K562 (cell line): ENCODE results near the gene ERCC1. TPM values are rescaled to one million over a fixed set of nuclear protein-coding genes. Genes with fewer than 3 reads are reported as not detected.

Experiments
- ARHGAP35 ChIP-seq: fragments of 450-650 bp; IDR thresholded peaks from 2 replicates; pipeline ENCODE4 v1.6.1; 2018; ENCODE audit not compliant: partially characterized antibody
- ATF3 ChIP-seq, 2 experiments: fragments of 450-650 bp in 1 of 2; sonication (generic) in 1 of 2; formaldehyde crosslinking in 1 of 2; IDR thresholded peaks in 1 of 2; conservative IDR thresholded peaks in 1 of 2; 2 replicates each; pipeline versions ENCODE4 v1.6.1 to v1.8.1; 2016 to 2023; ENCODE audit warnings: mild to moderate bottlenecking in 2 of 2, moderate library complexity in 2 of 2, inconsistent platforms in 1 of 2, missing genetic modification reagents in 1 of 2
- CREB1 ChIP-seq, 2 experiments: sonication (generic) in 1 of 2; formaldehyde crosslinking in 1 of 2; IDR thresholded peaks; 2 replicates each; pipeline versions ENCODE4 v1.6.1 to v1.8.0; 2012 to 2022; ENCODE audit warnings: inconsistent platforms in 1 of 2, mild to moderate bottlenecking in 1 of 2, missing genetic modification reagents in 1 of 2, moderate library complexity in 1 of 2
- CTBP1 ChIP-seq: fragments of 450-650 bp; IDR thresholded peaks from 2 replicates; pipeline ENCODE4 v1.6.1; 2016; ENCODE audit warnings: borderline replicate concordance
- DACH1 ChIP-seq: fragments of 450-650 bp; IDR thresholded peaks from 2 replicates; pipeline ENCODE4 v1.6.1; 2018; ENCODE audit not compliant: partially characterized antibody
- MAFG ChIP-seq: fragments of 450-650 bp; conservative IDR thresholded peaks from 2 replicates; pipeline ENCODE4 v1.6.1; 2016; ENCODE audit warnings: missing genetic modification characterization, missing compliant biosample characterization
- MTA1 ChIP-seq: fragments of 450-650 bp; IDR thresholded peaks from 2 replicates; pipeline ENCODE4 v1.6.1; 2017; ENCODE audit warnings: borderline replicate concordance
- NFE2L1 ChIP-seq: fragments of 450-650 bp; IDR thresholded peaks from 2 replicates; pipeline ENCODE4 v1.6.1; 2016; ENCODE audit warnings: missing genetic modification characterization, low read depth, mild to moderate bottlenecking, missing compliant biosample characterization, moderate library complexity, borderline replicate concordance
- PHB ChIP-seq: fragments of 250-450 bp; sonication (Bioruptor Pico); IDR thresholded peaks from 2 replicates; pipeline ENCODE4 v1.5.0; 2021
- POLR2A ChIP-seq: fragments of 450-650 bp; conservative IDR thresholded peaks from 2 replicates; pipeline ENCODE4 v1.6.1; 2016
- RBFOX2 ChIP-seq: fragments of 200-400 bp; formaldehyde crosslinking; IDR thresholded peaks from 2 replicates; pipeline ENCODE4 v1.6.1; 2017; ENCODE audit warnings: low read depth, mild to moderate bottlenecking, low read length, moderate library complexity
- SPI1 ChIP-seq: IDR thresholded peaks from 2 replicates; pipeline ENCODE4 v1.6.1; 2011; ENCODE audit warnings: low read depth, low read length, control low read depth, borderline replicate concordance
- TBL1XR1 ChIP-seq, 2 experiments: IDR thresholded peaks; 2 replicates each; pipeline ENCODE4 v1.6.1; 2012; ENCODE audit warnings: improper control_type of control experiment in 2 of 2, low read length in 2 of 2, mild to moderate bottlenecking in 1 of 2
- THRAP3 ChIP-seq: fragments of 450-650 bp; IDR thresholded peaks from 2 replicates; pipeline ENCODE4 v1.6.1; 2016; ENCODE audit warnings: mild to moderate bottlenecking, inconsistent platforms, borderline replicate concordance
- USF1 ChIP-seq: sonication (generic); formaldehyde crosslinking; IDR thresholded peaks from 2 replicates; pipeline ENCODE4 v1.9.0; 2022; ENCODE audit warnings: mild to moderate bottlenecking, missing genetic modification reagents
- ZBTB8A ChIP-seq: fragments of 450-650 bp; IDR thresholded peaks from 2 replicates; pipeline ENCODE4 v1.6.1; 2018; ENCODE audit warnings: mild to moderate bottlenecking, moderate library complexity; ENCODE audit not compliant: partially characterized antibody
- ZNF121 ChIP-seq: sonication (generic); formaldehyde crosslinking; conservative IDR thresholded peaks from 2 replicates; pipeline ENCODE4 v1.8.0; 2022; ENCODE audit warnings: missing genetic modification reagents
- ZNF124 ChIP-seq: sonication (generic); formaldehyde crosslinking; IDR thresholded peaks from 2 replicates; pipeline ENCODE4 v1.8.1; 2022; ENCODE audit warnings: missing genetic modification reagents
- ZNF146 ChIP-seq: IDR thresholded peaks from one replicate; pipeline ENCODE4 v1.6.1; 2018; ENCODE audit warnings: missing compliant biosample characterization; ENCODE audit not compliant: unreplicated experiment
- ZNF197 ChIP-seq: fragments of 200-800 bp; sonication (Bioruptor generic); IDR thresholded peaks from 2 replicates; pipeline ENCODE4 v1.6.1; 2016; ENCODE audit warnings: low read depth, missing genetic modification characterization, missing compliant biosample characterization
- ZNF561 ChIP-seq: fragments of 450-650 bp; formaldehyde crosslinking; conservative IDR thresholded peaks from 2 replicates; pipeline ENCODE4 v1.4.0; 2020; ENCODE audit warnings: mild to moderate bottlenecking, moderate library complexity
- polyA plus RNA-seq, 8 experiments: library from polyadenylated mRNA; depleted of rRNA in 4 of 8; stranded (reverse) in 5 of 8; unstranded in 3 of 8; fragments of >200 nt; fragmentation: Nextera tagmentation in 2 of 8; fragmentation: Illumina TruSeq in 1 of 8; extraction: Ambion mirVana in 2 of 8; extraction: Trizol in 1 of 8; gene quantifications; 2 replicates each; pipeline versions ENCODE4 v1.2.1 to v1.2.3, GENCODE V29; 2011 to 2014; ENCODE audit warnings: inconsistent platforms in 1 of 8, missing spikeins in 1 of 8
- total RNA-seq, 7 experiments: library from RNA; depleted of rRNA in 6 of 7; stranded (reverse); fragments of >200 nt in 6 of 7; fragmentation: Illumina TruSeq in 2 of 7; extraction: Trizol in 2 of 7; gene quantifications; 2 replicates each; pipeline versions ENCODE4 v1.2.1 to v1.2.3, GENCODE V29; 2011 to 2021; ENCODE audit warnings: low replicate concordance in 1 of 7
- TF ChIP-seq, protein P1 (sequence below), 2 experiments: IDR thresholded peaks; 2 replicates each; pipeline ENCODE4 v1.6.1; 2011; ENCODE audit warnings: borderline replicate concordance in 1 of 2, control low read depth in 1 of 2, low read depth in 1 of 2, low read length in 1 of 2, mild to moderate bottlenecking in 1 of 2, mixed read lengths in 1 of 2, moderate library complexity in 1 of 2; ENCODE audit not compliant: insufficient read depth in 1 of 2, insufficient read length in 1 of 2, poor library complexity in 1 of 2, severe bottlenecking in 1 of 2; ENCODE audit errors: extremely low read depth in 1 of 2

The ERCC1 gene
- total and polyA plus RNA-seq, 9 of the 15 experiments (the other 6 are each of a cell fraction or from before 2014, with no cell fraction given): 9.3 to 92.6 (median 60.0) TPM

- TF ChIP-seq, protein P1, sequence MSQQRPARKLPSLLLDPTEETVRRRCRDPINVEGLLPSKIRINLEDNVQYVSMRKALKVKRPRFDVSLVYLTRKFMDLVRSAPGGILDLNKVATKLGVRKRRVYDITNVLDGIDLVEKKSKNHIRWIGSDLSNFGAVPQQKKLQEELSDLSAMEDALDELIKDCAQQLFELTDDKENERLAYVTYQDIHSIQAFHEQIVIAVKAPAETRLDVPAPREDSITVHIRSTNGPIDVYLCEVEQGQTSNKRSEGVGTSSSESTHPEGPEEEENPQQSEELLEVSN (IDR thresholded peaks at IDR 0.05; ENCODE audit: borderline replicate concordance in 1 of 2, extremely low read depth in 1 of 2, insufficient read depth in 1 of 2, insufficient read length in 1 of 2, low read depth in 1 of 2, low read length in 1 of 2, poor library complexity in 1 of 2, severe bottlenecking in 1 of 2): peak in 1 of 2 experiments; percentile 49
- TF ChIP-seq ARHGAP35 (no peak), ZNF121 (no peak), ATF3 (IDR thresholded peaks at IDR 0.05) (no peak), ATF3 (CRISPR knock-in tag; conservative IDR thresholded peaks at IDR 0.05) (no peak), TBL1XR1 (IDR thresholded peaks at IDR 0.05; ENCODE audit: low read length in 2 of 2) (no peak), THRAP3 (no peak), MTA1 (no peak), CREB1 (IDR thresholded peaks at IDR 0.05) (no peak), CREB1 (CRISPR knock-in tag; IDR thresholded peaks at IDR 0.05) (no peak), ZNF146 (CRISPR knock-in tag) (no peak), SPI1 (no peak), RBFOX2 (no peak), USF1 (CRISPR knock-in tag) (no peak), ZBTB8A (no peak), ZNF197 (CRISPR knock-in tag) (no peak), MAFG (tag) (no peak), POLR2A (peak; percentile 54), PHB (CRISPR knock-in tag) (no peak), ZNF561 (no peak), NFE2L1 (tag) (no peak), DACH1 (no peak), ZNF124 (CRISPR knock-in tag) (no peak), CTBP1 (no peak)
Measured at GRCh38 chr19:45440873-45441654, 17.3 kb upstream of the ERCC1 start (continued).
